HL-60 (cell line): ENCODE measurements around the gene AK8.

Experiments used
- DNase-seq, 2 experiments: peaks; one replicate each; pipeline ENCODE4 v3.0.0-alpha.2; 2010 to 2020; ENCODE audit warnings: low read depth in 1 of 2, low spot score in 1 of 2
- H3K27ac ChIP-seq: fragments of 250-450 bp; sonication (Bioruptor Pico); replicated peaks from 2 replicates; pipeline ENCODE4 v1.5.1; 2020; ENCODE audit warnings: mild to moderate bottlenecking, moderate library complexity
- H3K27me3 ChIP-seq: fragments of 250-450 bp; sonication (Bioruptor Pico); 2 replicates; pipeline ENCODE4 v1.5.1; 2021; ENCODE audit warnings: mild to moderate bottlenecking, moderate library complexity; ENCODE audit not compliant: insufficient read depth, poor library complexity, severe bottlenecking
- H3K4me3 ChIP-seq: replicated peaks from 2 replicates; pipeline ENCODE4 v1.5.1; 2011; ENCODE audit warnings: mild to moderate bottlenecking, control low read depth, low read length; ENCODE audit not compliant: insufficient read depth
- GABPA ChIP-seq: IDR thresholded peaks from 2 replicates; pipeline ENCODE4 v1.6.1; 2012; ENCODE audit warnings: low read depth
- POLR2AphosphoS5 ChIP-seq: IDR thresholded peaks from 2 replicates; pipeline ENCODE4 v1.6.1; 2012; ENCODE audit warnings: low read depth
- SPI1 ChIP-seq: IDR thresholded peaks from 2 replicates; pipeline ENCODE4 v1.6.1; 2012; ENCODE audit warnings: low read depth, mild to moderate bottlenecking, borderline replicate concordance
- TF ChIP-seq, protein P1 (sequence below): IDR thresholded peaks from 2 replicates; pipeline ENCODE4 v1.6.1; 2012; ENCODE audit warnings: low read depth; ENCODE audit not compliant: insufficient replicate concordance
- TF ChIP-seq, protein P2 (sequence below): IDR thresholded peaks from one replicate; pipeline ENCODE4 v1.5.1; 2011; ENCODE audit warnings: low read length, control low read depth, inconsistent platforms; ENCODE audit not compliant: insufficient read depth

AK8 gene

DNA sequence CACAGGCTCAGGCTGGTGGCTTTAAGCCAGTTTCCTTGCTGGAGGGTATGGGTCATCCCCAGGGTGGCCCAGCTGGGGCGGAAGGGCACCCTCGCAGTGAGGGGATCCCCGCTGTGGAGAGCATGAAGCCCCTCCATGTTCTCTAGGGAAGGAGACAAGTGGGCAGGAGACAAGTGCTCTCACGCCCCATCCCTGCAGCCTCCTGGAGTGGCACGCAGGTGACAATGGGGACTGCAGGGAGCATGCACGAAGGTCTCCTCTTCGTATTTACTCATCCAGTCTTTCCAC, 124.5 kb downstream of the AK8 start:
- Histone ChIP-seq H3K27ac (no peak overlapping the region), H3K4me3 (no peak overlapping the region), H3K27me3 (peaks cover 5% of the 10 kb centered on the region)
- DNase-seq: no peak
- no peak for TF ChIP-seq POLR2AphosphoS5
- TF ChIP-seq SPI1: no peak
- TF ChIP-seq, protein P1, sequence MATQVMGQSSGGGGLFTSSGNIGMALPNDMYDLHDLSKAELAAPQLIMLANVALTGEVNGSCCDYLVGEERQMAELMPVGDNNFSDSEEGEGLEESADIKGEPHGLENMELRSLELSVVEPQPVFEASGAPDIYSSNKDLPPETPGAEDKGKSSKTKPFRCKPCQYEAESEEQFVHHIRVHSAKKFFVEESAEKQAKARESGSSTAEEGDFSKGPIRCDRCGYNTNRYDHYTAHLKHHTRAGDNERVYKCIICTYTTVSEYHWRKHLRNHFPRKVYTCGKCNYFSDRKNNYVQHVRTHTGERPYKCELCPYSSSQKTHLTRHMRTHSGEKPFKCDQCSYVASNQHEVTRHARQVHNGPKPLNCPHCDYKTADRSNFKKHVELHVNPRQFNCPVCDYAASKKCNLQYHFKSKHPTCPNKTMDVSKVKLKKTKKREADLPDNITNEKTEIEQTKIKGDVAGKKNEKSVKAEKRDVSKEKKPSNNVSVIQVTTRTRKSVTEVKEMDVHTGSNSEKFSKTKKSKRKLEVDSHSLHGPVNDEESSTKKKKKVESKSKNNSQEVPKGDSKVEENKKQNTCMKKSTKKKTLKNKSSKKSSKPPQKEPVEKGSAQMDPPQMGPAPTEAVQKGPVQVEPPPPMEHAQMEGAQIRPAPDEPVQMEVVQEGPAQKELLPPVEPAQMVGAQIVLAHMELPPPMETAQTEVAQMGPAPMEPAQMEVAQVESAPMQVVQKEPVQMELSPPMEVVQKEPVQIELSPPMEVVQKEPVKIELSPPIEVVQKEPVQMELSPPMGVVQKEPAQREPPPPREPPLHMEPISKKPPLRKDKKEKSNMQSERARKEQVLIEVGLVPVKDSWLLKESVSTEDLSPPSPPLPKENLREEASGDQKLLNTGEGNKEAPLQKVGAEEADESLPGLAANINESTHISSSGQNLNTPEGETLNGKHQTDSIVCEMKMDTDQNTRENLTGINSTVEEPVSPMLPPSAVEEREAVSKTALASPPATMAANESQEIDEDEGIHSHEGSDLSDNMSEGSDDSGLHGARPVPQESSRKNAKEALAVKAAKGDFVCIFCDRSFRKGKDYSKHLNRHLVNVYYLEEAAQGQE: no peak
- TF ChIP-seq, protein P2, sequence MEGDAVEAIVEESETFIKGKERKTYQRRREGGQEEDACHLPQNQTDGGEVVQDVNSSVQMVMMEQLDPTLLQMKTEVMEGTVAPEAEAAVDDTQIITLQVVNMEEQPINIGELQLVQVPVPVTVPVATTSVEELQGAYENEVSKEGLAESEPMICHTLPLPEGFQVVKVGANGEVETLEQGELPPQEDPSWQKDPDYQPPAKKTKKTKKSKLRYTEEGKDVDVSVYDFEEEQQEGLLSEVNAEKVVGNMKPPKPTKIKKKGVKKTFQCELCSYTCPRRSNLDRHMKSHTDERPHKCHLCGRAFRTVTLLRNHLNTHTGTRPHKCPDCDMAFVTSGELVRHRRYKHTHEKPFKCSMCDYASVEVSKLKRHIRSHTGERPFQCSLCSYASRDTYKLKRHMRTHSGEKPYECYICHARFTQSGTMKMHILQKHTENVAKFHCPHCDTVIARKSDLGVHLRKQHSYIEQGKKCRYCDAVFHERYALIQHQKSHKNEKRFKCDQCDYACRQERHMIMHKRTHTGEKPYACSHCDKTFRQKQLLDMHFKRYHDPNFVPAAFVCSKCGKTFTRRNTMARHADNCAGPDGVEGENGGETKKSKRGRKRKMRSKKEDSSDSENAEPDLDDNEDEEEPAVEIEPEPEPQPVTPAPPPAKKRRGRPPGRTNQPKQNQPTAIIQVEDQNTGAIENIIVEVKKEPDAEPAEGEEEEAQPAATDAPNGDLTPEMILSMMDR: no peak
- no peak for TF ChIP-seq GABPA

DNA sequence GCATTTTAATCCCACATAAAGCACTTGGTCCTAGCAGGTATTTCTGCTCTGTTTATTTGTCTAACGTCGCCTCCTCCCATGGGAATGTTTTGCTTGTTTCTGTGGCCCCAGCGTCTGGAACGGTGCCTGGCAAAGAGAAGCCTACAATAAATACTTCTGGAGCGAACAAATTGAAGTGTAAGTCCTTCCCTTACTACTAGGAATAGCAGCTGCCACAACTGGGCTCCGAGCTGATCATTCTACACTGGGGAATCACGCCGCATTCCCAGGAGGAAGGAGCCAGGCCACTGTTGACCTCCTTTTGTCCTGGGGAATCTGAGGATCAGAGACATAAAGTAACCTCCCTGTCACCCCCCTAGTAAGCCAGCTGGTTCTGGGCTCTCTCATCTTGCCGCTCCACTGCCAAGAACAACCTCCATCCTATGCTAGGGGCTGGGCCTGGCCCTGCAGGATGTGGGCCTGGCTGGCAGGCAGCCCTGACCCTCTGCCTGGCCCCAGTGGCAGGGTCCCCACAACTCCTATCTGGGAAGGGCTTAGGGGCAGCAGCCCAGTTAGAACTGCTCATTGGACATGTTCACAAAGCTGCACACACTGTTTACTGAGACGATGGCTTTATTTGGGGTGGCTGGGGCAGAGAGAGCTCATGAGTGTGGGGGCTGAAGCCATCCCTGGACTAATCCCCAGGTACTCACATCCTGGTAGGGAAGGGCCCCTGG, 125.0 kb downstream of the AK8 start:
- DNase-seq: no peak
- Histone ChIP-seq H3K4me3 (no peak overlapping the region), H3K27me3 (peaks cover 5% of the 10 kb centered on the region), H3K27ac (no peak overlapping the region)
- TF ChIP-seq POLR2AphosphoS5 (no peak), GABPA (no peak), SPI1 (no peak)
- TF ChIP-seq, protein P1: no peak
- TF ChIP-seq, protein P2: no peak

DNA sequence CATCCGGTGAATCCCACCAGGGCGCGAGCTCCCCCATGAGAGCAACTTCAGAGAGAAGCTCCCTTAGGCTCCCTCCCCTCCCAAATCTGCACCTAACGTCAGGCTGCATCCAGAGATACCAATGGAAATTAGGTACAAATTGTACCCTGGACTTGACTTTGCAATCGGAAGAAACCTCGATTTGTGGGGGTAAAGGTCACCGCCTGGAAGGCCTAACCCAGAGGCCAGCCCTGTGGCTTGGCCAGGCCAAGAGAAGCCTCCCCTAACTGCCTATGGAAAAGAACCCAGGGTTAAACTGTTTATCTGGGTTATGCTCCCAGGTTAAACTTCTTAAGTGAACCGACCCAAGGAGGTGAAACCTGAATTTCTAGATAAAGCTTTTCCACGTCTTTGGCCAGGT, 127.4 kb downstream of the AK8 start:
- TF ChIP-seq POLR2AphosphoS5: no peak
- TF ChIP-seq GABPA: no peak
- TF ChIP-seq, protein P2: no peak
- no peak for TF ChIP-seq SPI1
- TF ChIP-seq, protein P1: no peak
- no peak overlapping the region for H3K27ac ChIP-seq
- DNase-seq: no peak
- no peak overlapping the region for H3K4me3 ChIP-seq
- peaks cover 10% of the 10 kb centered on the region for H3K27me3 ChIP-seq
